ENCODE data around the gene TTC12.
A peak's percentile ranks its signal among the peaks of the same experiment; 100 is the strongest.

TTC12 gene

GRCh38 chr11:113331441-113331840, 17.1 kb downstream of the TTC12 start:
- no peak for DNase-seq

GRCh38 chr11:113332023-113332422, 17.6 kb downstream of the TTC12 start:
- no peak for DNase-seq

GRCh38 chr11:113332638-113333329, 18.4 kb downstream of the TTC12 start:
- DNase-seq: peak; percentile 5

GRCh38 chr11:113334183-113334582, 19.8 kb downstream of the TTC12 start:
- DNase-seq: no peak

- no peak for DNase-seq
Observed at GRCh38 chr11:113338730-113339129, 24.3 kb downstream of the TTC12 start.

GRCh38 chr11:113339929-113340589, 25.7 kb downstream of the TTC12 start:
- no peak for DNase-seq

- no peak for DNase-seq
Observed at GRCh38 chr11:113341388-113342165, 27.2 kb downstream of the TTC12 start.

- DNase-seq: no peak
Observed at GRCh38 chr11:113345978-113346377, 31.6 kb downstream of the TTC12 start.

GRCh38 chr11:113349528-113349927, 35.1 kb downstream of the TTC12 start:
- no peak for DNase-seq

GRCh38 chr11:113350336-113351067, 36.1 kb downstream of the TTC12 start:
- no peak for DNase-seq

GRCh38 chr11:113351068-113351450, 36.7 kb downstream of the TTC12 start:
- DNase-seq: no peak

GRCh38 chr11:113351480-113351879, 37.1 kb downstream of the TTC12 start:
- DNase-seq: no peak

GRCh38 chr11:113356203-113356602, 41.8 kb downstream of the TTC12 start:
- no peak for DNase-seq

GRCh38 chr11:113363406-113363805, 49.0 kb downstream of the TTC12 start:
- DNase-seq: no peak

GRCh38 chr11:113363996-113364641, 49.7 kb downstream of the TTC12 start:
- DNase-seq: no peak

- DNase-seq: no peak
Observed at GRCh38 chr11:113365895-113366294, 51.5 kb downstream of the TTC12 start.

GRCh38 chr11:113369411-113369810, 55.0 kb downstream of the TTC12 start:
- DNase-seq: no peak

- no peak for DNase-seq
Observed at GRCh38 chr11:113370634-113371033, 56.3 kb downstream of the TTC12 start.

- no peak for DNase-seq
Observed at GRCh38 chr11:113372309-113372708, 57.9 kb downstream of the TTC12 start.

GRCh38 chr11:113373306-113373705, 58.9 kb downstream of the TTC12 start:
- DNase-seq: no peak

GRCh38 chr11:113373981-113374560, 59.7 kb downstream of the TTC12 start:
- no peak for DNase-seq

- no peak for DNase-seq
Observed at GRCh38 chr11:113375402-113375801, 61.0 kb downstream of the TTC12 start.
